ENCODE data around the gene POLG2. TPM values are rescaled to one million over a fixed set of nuclear protein-coding genes. Genes with fewer than 3 reads are reported as not detected.

Gene POLG2
- total RNA-seq, 1 experiment from 2014 or later = 28.9 TPM

DNA sequence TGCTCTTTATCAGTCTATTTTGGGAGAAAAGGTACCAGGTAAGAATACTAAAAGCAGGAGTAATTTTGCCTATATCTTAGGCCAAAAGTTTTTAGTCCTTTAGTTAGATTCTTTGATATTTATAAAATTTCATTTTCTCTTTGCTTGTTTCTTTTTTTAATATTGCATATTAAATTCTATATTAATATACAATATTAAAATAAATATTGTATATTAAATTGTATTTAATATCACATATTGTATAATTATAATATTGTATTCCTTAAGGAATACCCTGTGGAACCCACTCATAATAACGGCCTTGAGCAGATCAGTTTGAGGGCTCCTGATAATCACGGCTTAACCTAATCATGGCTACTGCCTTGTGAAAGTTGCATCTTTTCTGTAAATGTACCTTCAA, 11.8 kb upstream of the POLG2 start:
- Mint-ChIP-seq H3K27ac (ENCODE audit: unreplicated experiment) (no peak overlapping the region), H3K9me3 (ENCODE audit: unreplicated experiment) (no peaks in the 10 kb centered on the region), H3K4me1 (ENCODE audit: low read depth, unreplicated experiment) (peaks cover 19% of the 10 kb centered on the region), H3K36me3 (ENCODE audit: insufficient read depth, unreplicated experiment) (peaks cover 81% of the 10 kb centered on the region), H3K27me3 (ENCODE audit: insufficient read depth, unreplicated experiment) (no peaks in the 10 kb centered on the region), H3K4me3 (ENCODE audit: unreplicated experiment) (peak overlapping the region; percentile 97)
- Histone ChIP-seq H3K4me3 (ENCODE audit: low read depth, low read length) (no peak overlapping the region; the same call in 1 of the 2 replicates), H3K36me3 (ENCODE audit: control insufficient read depth, insufficient read depth, low read length) (peaks cover 1% of the 10 kb centered on the region; the same call in 1 of the 2 replicates), H3K27me3 (replicated peaks; ENCODE audit: control insufficient read depth, insufficient read depth, low read length) (no peaks in the 10 kb centered on the region), H3K9me3 (no peaks in the 10 kb centered on the region), H3K4me1 (peaks cover 10% of the 10 kb centered on the region)
- DNase-seq = no peak
- TF ChIP-seq CTCF (IDR thresholded peaks at IDR 0.05; ENCODE audit: insufficient read depth in 1 of 2, low read depth in 1 of 2, low read length in 1 of 2, severe bottlenecking in 1 of 2, unreplicated experiment in 1 of 2) = no peak
- intact Hi-C loops (cut with micrococcal nuclease; ENCODE audit: unreplicated experiment) = loop anchor here (5.0 kb wide), 1 partner anchor 154 kb away; the partner anchor contains the start of gene SMURF2
- ChIA-PET POLR2A (no interaction called here), CTCF (no interaction called here)
- no TSS peak for BruUV-seq (replicated peaks)

DNA sequence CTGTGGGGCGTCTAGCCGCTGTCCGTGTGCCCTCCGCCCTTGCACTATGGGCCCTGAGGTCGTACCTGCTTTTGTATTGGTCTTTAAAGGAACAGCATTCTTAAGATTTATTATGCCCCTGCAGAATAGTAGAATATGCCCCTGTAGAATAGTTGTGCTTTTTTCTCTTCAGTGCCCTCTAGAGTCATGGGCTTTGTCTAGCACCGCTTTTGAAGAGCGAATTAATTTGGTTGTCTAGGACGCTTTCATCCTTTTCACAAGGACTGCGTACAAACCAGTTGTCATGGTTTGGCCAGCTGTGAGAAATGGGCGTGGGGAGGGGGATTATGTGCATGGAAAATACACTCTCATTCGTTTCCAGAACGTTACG, 10.5 kb upstream of the POLG2 start:
- ChIA-PET POLR2A (interaction anchor here (0.6 to 3.3 kb wide), 5 partner anchors 10 to 205 kb away, joined by 3 to 79 read pairs (median 5); partner anchors contain the start of gene POLG2), CTCF (interaction anchor here (1.5 to 1.7 kb wide), 2 partner anchors 10 to 87 kb away, joined by 5 to 9 read pairs; partner anchors contain the start of gene POLG2)
- peaks cover 30% of the 10 kb centered on the region for H3K4me1 Mint-ChIP-seq (ENCODE audit: low read depth, unreplicated experiment)
- no peaks in the 10 kb centered on the region for H3K27me3 Mint-ChIP-seq (ENCODE audit: insufficient read depth, unreplicated experiment)
- peak overlapping the region; percentile 100 for H3K27ac Mint-ChIP-seq (ENCODE audit: unreplicated experiment)
- no TSS peak for BruUV-seq (replicated peaks)
- Histone ChIP-seq H3K4me3 (ENCODE audit: low read depth, low read length) (peak overlapping the region; percentile 70), H3K4me1 (peaks cover 15% of the 10 kb centered on the region), H3K36me3 (ENCODE audit: control insufficient read depth, insufficient read depth, low read length) (0 out of 2 replicates have a peak, but pooled peaks cover 1% of the 10 kb centered on the region), H3K27me3 (replicated peaks; ENCODE audit: control insufficient read depth, insufficient read depth, low read length) (no peaks in the 10 kb centered on the region), H3K9me3 (no peaks in the 10 kb centered on the region)
- peak in 1 of 2 experiments; percentile 63 for DNase-seq
- peaks cover 82% of the 10 kb centered on the region for H3K36me3 Mint-ChIP-seq (ENCODE audit: insufficient read depth, unreplicated experiment)
- intact Hi-C loops (cut with micrococcal nuclease; ENCODE audit: unreplicated experiment) = loop anchor here (5.0 kb wide), 1 partner anchor 155 kb away; the partner anchor contains the start of gene SMURF2
- H3K4me3 Mint-ChIP-seq (ENCODE audit: unreplicated experiment) = peak overlapping the region; percentile 97
- TF ChIP-seq CTCF (IDR thresholded peaks at IDR 0.05; ENCODE audit: insufficient read depth in 1 of 2, low read depth in 1 of 2, low read length in 1 of 2, severe bottlenecking in 1 of 2, unreplicated experiment in 1 of 2) = peak; percentile 26 to 30
- H3K9me3 Mint-ChIP-seq (ENCODE audit: unreplicated experiment) = no peaks in the 10 kb centered on the region

- 0 out of 2 replicates have a peak, but pooled peaks cover 1% of the 10 kb centered on the region for H3K36me3 ChIP-seq (ENCODE audit: control insufficient read depth, insufficient read depth, low read length)
- DNase-seq = peak in 1 of 2 experiments; percentile 97
- intact Hi-C loops (cut with micrococcal nuclease; ENCODE audit: unreplicated experiment) = loop anchor here (1.0 to 5.0 kb wide), 2 partner anchors 9 to 156 kb away; partner anchors contain the start of genes POLG2 and SMURF2
Measured at GRCh38 chr17:64506576-64507412, 9.9 kb upstream of the POLG2 start, which contains the start of gene CEP95. TSS of gene CEP95 (plus strand) at chr17:64506977. CDS start at chr17:64507098, 121 bp downstream.

More at GRCh38 chr17:64506576-64507412, 9.9 kb upstream of the POLG2 start, which contains the start of gene CEP95:
- Mint-ChIP-seq H3K27me3 (ENCODE audit: insufficient read depth, unreplicated experiment) (no peaks in the 10 kb centered on the region), H3K36me3 (ENCODE audit: insufficient read depth, unreplicated experiment) (peaks cover 85% of the 10 kb centered on the region), H3K4me3 (ENCODE audit: unreplicated experiment) (peak within 1 kb of the TSS; percentile 97), H3K27ac (ENCODE audit: unreplicated experiment) (peak within 1 kb of the TSS; percentile 100), H3K9me3 (ENCODE audit: unreplicated experiment) (no peaks in the 10 kb centered on the region), H3K4me1 (ENCODE audit: low read depth, unreplicated experiment) (peaks cover 36% of the 10 kb centered on the region)
- ChIA-PET CTCF (interaction anchor here (0.6 to 1.7 kb wide), 3 partner anchors 10 to 87 kb away, joined by 3 to 9 read pairs (median 5); partner anchors contain the start of gene POLG2), POLR2A (interaction anchor here (0.6 to 3.3 kb wide), 7 partner anchors 10 to 1945 kb away, joined by 3 to 79 read pairs (median 5); partner anchors contain the start of gene POLG2)
- Histone ChIP-seq H3K27me3 (replicated peaks; ENCODE audit: control insufficient read depth, insufficient read depth, low read length) (no peaks in the 10 kb centered on the region), H3K4me1 (peaks cover 15% of the 10 kb centered on the region), H3K9me3 (no peaks in the 10 kb centered on the region), H3K4me3 (ENCODE audit: low read depth, low read length) (peak within 1 kb of the TSS; percentile 70)
- no TSS peak for BruUV-seq (replicated peaks)
- no peak for TF ChIP-seq CTCF (IDR thresholded peaks at IDR 0.05; ENCODE audit: insufficient read depth in 1 of 2, low read depth in 1 of 2, low read length in 1 of 2, severe bottlenecking in 1 of 2, unreplicated experiment in 1 of 2)
